Epithelial cell of esophagus (primary cell): ENCODE data around the gene ADGRG2.

Source experiments
- DNase-seq: peaks from one replicate; pipeline ENCODE4 v3.0.0; 2010; ENCODE audit warnings: low read depth
- H3K4me3 ChIP-seq: 2 replicates; pipeline ENCODE4 v1.5.1; 2011; ENCODE audit warnings: mild to moderate bottlenecking, low read length, control low read depth
- CTCF ChIP-seq: IDR thresholded peaks from 2 replicates; pipeline ENCODE4 v1.5.1; 2011; ENCODE audit warnings: low read depth, mild to moderate bottlenecking, low read length, control low read depth, inconsistent platforms; ENCODE audit not compliant: insufficient read depth; ENCODE audit errors: missing control alignments

The ADGRG2 gene

GRCh38 chrX:19133784-19134183 is 11.5 kb upstream of the ADGRG2 start:
- no peak for DNase-seq
- no peak for TF ChIP-seq CTCF
- no peak overlapping the region for H3K4me3 ChIP-seq

- H3K4me3 ChIP-seq = no peak overlapping the region
- TF ChIP-seq CTCF = no peak
- no peak for DNase-seq
Measured at GRCh38 chrX:19133231-19133630, 11.0 kb upstream of the ADGRG2 start.

GRCh38 chrX:19130628-19131027 is 8.4 kb upstream of the ADGRG2 start:
- H3K4me3 ChIP-seq = no peak overlapping the region

GRCh38 chrX:19129694-19130093 is 7.4 kb upstream of the ADGRG2 start:
- no peak for TF ChIP-seq CTCF
- no peak for DNase-seq
- no peak overlapping the region for H3K4me3 ChIP-seq

More at GRCh38 chrX:19130628-19131027, 8.4 kb upstream of the ADGRG2 start:
- no peak for TF ChIP-seq CTCF
- DNase-seq = no peak

- no peak overlapping the region for H3K4me3 ChIP-seq
- no peak for TF ChIP-seq CTCF
- DNase-seq = peak; percentile 48
Measured at GRCh38 chrX:19127649-19128168, 5.4 kb upstream of the ADGRG2 start.

GRCh38 chrX:19122641-19123009 is 357 bp upstream of the ADGRG2 start:
- no peak for TF ChIP-seq CTCF
- H3K4me3 ChIP-seq = no peak overlapping the region
- no peak for DNase-seq

- TF ChIP-seq CTCF = no peak
- no peak overlapping the region for H3K4me3 ChIP-seq
Measured at GRCh38 chrX:19121466-19121865, 802 bp downstream of the ADGRG2 start.

More at GRCh38 chrX:19121466-19121865, 802 bp downstream of the ADGRG2 start:
- no peak for DNase-seq
